HG03025 (cell line): Measurements from ENCODE around the gene PPARG.

Experiments used
- ATAC-seq: cut with Tn5 transposase; IDR thresholded peaks from one replicate; pipeline ENCODE4 v1.9.1; 2021; ENCODE audit warnings: mild to moderate bottlenecking, moderate library complexity; ENCODE audit not compliant: unreplicated experiment, low FRiP score

The PPARG gene

DNA sequence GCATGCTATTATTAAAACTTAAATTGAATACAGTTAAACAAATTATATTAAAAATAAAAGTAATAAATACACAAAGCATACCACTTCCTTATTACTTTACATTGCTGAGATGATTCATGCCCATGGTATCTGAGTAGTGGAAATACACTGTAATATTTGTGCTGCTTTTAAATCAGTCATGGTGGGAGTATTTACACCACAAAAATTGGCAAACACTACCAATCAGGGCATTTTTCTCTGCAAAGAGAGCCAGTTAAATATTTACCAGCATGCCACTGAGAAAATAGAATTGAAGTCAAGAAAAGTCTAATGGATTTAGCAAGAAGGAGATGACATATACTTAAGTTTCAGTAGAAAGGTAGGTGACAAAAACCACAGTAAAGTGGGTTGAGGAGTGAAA is 19.6 kb downstream of the PPARG start:
- no peak for ATAC-seq

DNA sequence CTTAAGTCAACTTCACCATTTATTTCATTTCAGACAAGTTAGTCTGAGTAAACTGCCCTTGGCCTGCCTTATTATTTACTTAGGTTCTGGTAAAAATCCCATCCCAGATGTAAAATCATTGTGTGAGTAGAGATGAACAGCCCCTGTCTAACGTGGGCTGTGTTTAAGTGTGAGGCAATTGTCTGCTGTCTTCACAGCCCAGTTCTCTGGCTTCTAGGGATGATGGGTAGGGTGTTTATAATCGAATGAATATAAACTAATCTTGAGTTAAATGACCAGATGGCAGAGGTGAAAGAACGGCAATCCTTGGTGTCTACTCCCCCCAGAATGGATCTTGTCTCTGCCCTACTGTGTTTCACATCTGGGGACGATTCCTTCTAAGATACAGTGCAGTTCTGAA is 20.8 kb downstream of the PPARG start:
- ATAC-seq, result no peak

DNA sequence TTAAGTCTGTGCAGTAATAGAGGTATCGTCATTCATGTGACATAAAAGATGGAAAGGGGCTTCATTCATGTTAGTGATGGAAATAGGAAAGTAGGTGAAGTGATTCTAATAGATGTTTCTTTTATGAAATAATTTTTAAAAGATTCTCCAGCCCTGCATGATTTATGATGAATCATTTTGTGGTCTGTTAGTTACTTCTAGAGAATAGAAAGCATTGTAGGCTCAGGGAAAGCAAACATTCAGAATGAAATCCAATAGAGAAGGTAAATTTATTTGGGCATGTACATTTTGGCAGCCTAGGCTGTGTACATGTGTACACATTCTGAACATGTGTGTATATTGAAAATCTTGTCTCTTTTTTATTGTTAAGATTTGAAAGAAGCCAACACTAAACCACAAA is 23.1 kb downstream of the PPARG start:
- ATAC-seq, result no peak

DNA sequence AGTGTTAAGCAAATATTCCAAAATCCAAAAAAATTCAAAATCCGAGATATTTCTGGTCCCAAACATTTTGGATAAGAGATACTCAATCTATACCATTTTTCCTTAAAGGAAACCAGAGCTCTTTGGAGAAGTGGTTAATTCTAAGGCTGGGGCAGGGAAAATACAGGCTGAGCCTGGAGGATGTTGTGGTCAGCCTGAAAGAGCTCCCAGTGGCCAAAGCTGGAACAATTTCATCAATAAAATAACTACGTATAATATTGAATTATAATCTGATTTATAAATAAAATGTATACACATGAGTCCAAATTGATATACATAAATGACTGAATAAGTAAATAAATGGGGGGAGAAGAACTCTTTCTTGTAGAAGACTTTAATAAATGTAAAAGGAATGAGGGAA is 24.6 kb downstream of the PPARG start:
- ATAC-seq, result no peak

DNA sequence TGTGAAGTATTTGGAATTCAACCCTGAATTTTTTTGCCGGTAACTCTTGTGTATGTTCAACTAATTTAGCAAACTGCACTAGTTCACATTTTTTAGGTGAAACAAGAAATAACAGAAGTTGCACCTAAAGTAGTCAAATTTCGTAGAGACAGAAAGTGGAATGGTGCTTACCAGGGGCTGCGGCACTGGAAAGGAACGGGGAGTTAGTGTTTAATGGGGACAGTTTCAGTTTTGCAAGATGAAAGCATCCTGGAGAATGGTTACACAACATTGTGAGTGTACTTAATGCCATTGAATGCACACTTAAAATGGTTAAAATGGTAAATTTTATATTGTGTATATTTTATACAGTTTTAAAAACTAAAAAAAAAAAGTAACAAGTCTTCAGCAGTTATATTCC is 27.4 kb downstream of the PPARG start:
- no peak for ATAC-seq

DNA sequence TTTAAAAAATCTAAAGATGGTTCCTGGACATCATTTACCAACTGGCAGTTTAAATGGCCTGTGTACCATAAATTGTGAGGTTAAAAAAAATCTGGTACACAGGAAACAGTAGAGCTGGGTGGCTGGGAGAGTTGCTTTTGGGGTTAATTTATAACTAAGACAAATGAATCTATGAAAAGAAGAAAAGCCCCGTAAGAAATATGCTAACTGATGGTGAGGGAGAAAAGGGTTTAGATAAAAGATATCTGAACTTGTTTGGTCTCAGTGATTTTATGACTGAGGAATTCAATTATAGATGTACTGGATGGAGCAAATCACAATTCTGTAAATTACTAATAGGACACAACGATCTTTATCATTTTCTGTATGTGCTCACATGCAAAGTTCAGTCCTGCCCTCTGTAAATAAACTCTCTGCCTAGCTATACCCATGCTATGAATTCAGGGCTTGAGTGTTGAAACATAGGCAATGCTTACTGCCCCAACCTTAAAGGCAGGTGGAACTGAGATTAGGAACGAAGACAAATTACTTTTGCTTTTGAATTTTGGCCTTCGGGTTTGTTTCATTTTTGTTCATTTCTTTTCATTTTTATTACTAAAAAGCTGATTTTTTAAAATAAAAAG is 28.0 kb downstream of the PPARG start:
- no peak for ATAC-seq

DNA sequence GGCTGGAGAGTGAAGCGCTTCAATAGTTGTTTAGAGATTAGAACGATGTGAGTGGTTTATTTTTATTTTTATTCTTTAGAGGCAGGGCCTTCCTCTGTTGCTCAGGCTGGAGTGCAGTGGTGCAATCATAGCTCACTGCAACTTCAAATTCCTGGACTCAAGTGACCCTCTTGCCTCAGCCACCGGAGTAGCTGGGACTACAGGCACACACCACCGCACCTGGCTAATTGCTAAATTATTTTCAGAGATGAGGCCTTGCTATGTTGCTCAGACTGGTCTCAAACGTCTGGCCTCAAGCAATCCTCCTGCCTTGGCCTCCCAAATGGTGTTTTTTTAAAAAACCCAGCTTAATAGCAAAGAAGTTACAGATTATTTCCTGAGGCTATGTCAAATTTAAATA is 29.0 kb downstream of the PPARG start:
- no peak for ATAC-seq

DNA sequence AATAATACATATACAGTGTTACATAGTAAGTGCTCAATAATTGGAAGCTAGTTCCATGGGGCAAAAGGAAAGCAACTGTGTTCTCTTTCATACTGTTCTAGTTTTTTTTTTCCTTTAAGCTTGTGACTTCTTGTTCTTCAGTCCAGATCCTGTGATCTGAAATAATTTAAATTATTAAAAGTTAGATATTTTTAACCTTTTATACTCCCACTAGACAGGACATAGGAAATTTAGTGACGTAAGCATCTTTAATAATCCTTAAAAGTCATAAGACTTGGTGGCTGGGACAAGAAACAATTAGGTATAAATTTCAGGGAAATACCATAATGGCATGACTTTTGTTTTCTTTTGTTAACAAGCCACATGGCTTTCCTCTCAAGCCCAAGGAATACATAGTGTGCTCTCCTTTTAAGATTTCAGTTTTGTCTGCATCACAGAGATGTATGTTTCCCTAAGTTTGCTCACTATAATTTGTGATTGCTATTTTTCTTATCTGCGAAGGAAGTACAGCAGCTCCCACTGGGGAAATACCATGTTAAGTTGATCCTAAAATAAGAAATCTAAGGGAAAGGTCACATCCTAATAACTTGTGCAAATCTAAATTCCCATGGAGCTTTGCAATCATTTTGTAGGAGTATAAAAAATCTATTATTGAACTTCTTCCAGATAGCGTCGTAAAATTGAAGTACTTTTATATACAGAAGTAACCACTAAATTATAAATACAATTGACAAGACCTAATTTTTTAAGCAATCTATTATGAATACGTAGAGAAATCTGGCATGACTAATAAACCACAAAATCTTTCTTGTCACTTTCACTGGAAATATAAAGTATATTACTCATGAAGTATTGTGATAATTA is 30.1 kb downstream of the PPARG start:
- ATAC-seq, result no peak

DNA sequence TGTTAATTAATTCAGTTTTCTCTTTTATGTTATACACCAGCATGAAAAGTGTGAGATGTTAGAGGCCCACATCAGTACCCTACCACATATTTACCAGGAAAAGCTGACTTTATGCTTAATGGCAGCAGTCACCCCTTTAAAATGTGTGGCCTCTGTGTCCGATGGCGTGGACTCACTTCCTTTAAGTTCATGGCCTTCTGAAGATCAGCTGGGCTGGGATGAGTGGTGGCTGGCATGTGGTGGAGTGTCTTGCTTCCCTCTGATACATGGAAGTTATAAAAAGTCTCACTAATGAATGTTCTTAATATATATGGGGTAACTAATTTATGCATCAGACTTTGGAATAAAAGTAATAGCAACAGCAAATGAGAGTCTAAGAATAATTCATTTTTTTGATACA is 32.1 kb downstream of the PPARG start:
- ATAC-seq, result no peak

DNA sequence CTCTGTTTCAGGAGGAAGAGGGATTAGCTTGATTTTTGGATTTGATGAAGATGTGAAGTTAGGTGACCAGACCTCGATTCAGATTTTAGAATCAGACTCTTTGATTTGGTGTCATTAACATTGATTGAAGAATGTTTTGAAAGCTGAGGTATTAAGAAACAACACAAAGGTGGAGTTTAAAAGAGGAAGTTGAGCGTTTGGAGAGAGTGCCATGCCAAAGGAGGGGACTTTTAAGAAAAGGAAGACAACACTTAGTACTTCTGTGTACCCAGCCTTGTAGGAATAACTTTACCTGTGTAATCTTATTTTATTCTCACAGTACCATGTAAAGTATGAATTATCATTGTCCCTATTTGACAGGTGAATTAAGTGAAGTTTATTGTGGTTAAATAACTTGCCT is 34.4 kb downstream of the PPARG start:
- ATAC-seq, result no peak

DNA sequence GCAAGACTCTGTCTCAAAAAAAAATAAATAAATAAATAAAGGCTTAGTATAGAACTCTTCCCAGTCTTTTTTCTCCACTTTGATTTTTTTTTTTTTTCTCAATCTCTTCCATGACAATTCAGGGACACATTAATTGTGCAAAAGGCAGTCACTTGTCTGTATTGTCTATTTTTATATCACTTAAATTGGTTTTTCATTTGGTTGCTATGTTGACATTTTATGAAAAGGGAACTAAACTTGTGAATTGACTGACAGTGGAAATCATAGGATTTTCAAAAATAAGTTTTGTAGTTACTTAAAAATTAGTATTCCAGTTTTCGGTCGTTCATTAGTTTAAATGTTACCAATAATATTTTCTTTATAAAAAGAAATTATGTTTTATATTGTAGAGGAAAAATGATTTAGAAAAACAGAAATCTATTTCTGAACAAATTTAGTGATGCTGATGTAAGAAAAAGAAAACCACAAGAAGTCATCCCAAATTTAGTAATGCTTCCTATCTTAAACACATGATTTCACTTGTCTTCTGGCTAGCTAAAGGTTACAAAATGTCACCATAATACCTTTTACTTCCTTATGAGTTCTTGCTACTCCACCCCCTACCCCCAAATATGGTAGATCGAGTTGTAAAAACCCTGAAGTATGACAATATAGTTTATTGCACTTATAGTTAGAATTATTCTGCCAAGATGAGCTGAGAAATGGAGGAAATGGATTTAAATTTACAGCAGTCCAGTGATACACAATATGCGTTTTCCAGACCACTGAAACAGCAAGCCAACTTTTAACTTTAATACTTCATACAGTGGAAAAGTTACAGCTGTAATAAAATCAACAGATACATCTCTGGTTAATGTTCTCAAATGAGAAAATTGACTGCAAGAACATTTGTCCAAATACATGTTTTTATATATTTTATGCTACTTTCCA is 37.0 kb downstream of the PPARG start:
- ATAC-seq, result no peak

DNA sequence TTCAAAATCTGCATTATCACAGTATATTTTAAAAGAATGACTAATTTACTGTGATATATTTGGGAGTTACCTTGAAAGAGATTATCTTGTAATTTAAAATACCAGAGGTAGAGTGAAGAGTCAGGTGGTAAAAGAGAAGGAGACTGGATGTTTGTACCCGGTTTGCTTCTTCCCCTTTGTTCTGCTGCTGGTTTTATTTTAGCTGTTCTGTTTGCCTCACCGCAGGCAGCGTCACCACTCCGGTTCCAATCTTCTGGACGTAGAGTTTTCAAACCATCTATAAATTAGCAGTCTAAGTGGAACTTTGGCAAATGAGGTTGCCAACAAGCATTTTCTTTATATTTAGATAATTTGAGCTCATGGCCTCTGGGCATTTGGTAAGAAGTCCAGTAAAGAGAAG is 38.2 kb downstream of the PPARG start:
- no peak for ATAC-seq

DNA sequence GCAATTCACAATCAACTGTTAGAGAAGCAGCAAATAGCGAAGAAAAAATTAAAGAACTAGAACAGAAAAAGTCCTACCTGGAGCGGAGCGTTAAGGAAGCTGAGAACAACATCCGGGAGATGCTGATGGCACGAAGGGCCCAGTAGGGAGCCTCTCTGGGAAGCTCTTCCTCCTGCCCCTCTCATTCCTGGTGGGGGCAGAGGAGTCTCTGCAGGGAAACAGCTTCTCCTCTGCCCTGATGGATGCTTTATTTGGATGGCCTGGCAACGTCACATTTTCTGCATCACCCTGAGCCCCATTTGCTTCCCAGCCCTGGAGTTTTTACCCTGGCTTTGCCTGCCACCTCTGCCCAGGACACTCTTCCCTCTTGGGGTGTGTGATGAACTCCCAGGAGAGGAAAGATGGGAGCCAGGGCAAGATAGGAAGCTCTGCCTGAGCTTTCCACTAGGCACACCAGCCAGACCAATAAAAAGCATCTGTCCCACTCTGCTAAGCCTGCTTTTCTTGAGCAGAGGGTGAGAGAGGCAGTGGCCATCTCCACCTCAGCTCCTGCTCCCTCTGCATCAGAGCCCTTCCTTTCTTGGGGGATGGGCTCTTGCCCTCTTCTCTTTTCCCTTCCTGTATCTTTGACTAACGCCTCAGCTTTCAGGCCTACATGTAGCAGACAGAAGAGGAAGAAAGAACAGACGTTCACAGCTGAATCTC is 39.4 kb downstream of the PPARG start:
- ATAC-seq, result no peak

DNA sequence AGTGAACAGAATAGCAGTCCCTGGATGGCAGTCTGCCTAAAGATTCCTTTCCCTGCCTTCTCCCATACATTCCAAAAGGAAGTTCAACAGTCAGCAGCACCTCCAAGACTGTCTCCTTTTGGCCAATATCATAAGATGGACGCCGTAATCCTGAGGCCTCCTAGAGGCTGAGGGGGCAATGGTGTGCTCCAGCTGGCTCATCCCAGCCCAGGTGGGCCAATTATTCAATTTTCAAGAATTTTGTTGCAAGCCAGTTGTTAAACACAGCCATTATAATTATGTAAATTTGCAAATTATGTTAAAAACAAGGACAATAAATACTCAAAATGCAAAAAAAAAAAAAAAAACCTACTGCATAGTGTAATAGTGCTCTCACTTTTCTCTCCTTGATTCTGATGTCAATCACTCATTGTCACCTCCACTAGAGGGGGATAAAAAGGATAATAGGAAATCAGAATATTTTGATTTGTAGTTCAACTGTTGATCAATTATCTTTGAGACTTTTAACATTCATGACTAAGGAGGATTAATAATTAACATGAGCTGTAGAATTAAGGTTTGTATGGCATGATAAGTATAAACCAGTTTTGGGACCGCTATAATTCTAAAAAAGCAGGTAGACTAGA is 40.1 kb downstream of the PPARG start:
- no peak for ATAC-seq

DNA sequence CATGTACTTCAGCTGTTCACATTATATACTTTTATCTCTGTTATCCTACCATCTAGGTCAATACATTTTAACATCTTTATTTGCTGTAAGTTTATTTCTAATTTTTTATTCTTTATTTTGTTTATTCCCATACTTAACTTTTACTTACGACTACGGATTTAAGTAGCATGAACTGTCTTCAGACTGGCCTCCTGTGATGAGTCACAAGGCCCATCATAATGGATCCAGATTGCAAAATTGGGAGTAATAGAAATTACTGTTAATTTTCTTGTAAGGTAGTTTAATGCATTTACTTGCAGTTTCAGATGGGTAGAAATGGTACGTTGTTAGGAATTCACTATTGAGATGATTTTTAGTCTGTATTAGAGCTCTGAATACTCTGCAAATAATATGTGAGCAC is 45.9 kb downstream of the PPARG start:
- ATAC-seq, result no peak

DNA sequence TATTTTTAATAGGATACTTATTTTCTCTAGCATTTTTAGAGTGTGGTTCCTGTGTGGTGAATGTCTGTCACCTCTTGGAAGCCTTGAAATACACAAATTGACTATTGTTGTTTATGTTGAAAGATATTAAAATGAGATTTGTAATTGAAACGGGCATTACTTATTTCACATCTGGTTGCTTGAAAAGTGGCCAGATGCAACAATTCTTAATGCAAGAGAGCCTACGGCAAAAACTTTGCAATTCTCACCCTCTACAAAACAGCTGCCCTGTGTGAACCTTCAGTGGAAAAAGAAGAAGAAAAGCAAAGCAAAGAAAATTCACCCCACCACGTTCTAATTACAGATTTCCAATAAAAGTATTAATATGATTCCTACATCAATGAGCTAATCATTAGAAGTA is 46.6 kb downstream of the PPARG start:
- no peak for ATAC-seq

DNA sequence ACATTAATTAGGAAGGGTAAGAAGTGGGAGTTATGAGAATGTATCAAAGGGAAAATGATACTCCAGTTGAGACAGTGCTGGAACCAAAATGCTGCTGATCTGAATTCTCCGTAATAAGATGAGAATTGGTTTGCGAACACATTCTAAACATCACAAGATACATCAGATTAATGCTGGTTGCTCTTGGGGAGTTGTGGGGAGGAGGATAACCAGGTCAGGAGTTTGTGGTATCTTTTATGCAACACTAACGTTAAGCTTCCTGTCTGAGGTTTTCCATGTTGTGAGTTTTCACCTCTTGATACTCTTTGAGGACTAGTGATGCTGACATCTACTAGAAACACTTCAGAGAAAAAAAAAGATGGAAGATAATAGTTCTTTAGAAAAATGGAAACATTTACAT is 47.2 kb downstream of the PPARG start:
- no peak for ATAC-seq

DNA sequence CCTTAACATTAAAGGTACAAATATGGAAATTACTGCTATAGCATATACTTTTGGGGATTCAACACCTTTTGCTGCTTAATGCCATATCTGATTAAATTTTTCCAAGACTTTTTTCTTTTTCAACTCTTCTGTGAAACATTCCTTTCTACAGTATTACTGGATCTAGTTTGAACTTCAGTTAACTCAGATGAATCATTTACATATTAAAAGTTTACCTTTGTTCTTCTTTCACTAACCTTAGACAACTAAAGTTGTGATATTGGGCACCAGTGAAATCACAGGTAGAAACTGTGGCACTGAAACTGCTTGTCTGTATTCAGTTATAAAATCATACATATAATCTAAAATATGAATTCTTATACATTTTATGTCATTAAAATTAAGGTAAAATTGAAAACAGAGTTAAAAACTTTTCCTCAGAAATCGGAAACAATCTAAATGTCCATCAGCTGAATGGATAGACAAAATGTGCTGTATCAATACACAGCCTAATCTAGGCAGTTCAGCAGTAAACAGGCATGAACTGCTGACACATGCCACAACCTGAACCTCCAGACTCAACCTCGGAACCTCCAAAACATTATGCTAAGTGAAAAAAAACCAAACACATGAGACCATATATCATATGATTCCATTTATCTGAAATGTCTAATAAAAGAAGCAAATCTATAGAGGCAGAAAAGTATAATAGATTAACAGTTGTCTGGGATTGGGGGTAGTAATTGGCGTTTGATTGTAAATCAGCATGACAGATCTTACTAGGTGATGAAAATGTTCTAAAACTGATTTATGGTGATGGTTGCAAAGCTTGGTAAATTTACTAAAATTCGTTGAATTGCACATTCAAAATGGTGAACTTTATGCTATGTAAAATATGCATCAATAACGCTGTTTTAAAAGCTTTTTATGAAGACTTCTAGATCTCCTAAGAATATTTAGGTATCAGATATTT is 50.0 kb downstream of the PPARG start:
- ATAC-seq, result no peak
